RWPE2 (cell line): ENCODE results near the gene TMEM151A.
A peak's percentile ranks its signal among the peaks of the same experiment; 100 is the strongest.

Experiments
- ATAC-seq: fragments of 200-7000 bp; cut with Tn5 transposase; 3 replicates; pipeline ENCODE4 v1.9.1; 2021; ENCODE audit warnings: low read depth
- DNase-seq: peaks from one replicate; pipeline ENCODE4 v3.0.0-alpha.2; 2020; ENCODE audit warnings: low spot score
- H3K27ac ChIP-seq: fragments of 450-650 bp; 2 replicates; pipeline ENCODE4 v1.5.1; 2017; ENCODE audit warnings: mild to moderate bottlenecking; ENCODE audit not compliant: poor library complexity, severe bottlenecking
- H3K27me3 ChIP-seq: fragments of 250-450 bp; sonication (Bioruptor Pico); 2 replicates; pipeline ENCODE4 v1.5.1; 2021; ENCODE audit warnings: mild to moderate bottlenecking, moderate library complexity; ENCODE audit not compliant: insufficient read depth, poor library complexity, severe bottlenecking
- H3K36me3 ChIP-seq: fragments of 250-450 bp; sonication (Bioruptor Pico); 2 replicates; pipeline ENCODE4 v1.5.1; 2020; ENCODE audit warnings: low read depth, mild to moderate bottlenecking, moderate library complexity
- H3K4me1 ChIP-seq: fragments of 250-450 bp; sonication (Bioruptor Pico); 2 replicates; pipeline ENCODE4 v1.5.1; 2021; ENCODE audit warnings: mild to moderate bottlenecking, moderate library complexity; ENCODE audit not compliant: insufficient read depth, poor library complexity, severe bottlenecking
- H3K4me3 ChIP-seq: fragments of 250-450 bp; sonication (Bioruptor Pico); 2 replicates; pipeline ENCODE4 v1.5.1; 2021; ENCODE audit warnings: mild to moderate bottlenecking, moderate library complexity; ENCODE audit not compliant: severe bottlenecking
- H3K9me3 ChIP-seq: fragments of 250-450 bp; sonication (Bioruptor Pico); 2 replicates; pipeline ENCODE4 v1.5.1; 2021; ENCODE audit warnings: mild to moderate bottlenecking, moderate library complexity; ENCODE audit not compliant: severe bottlenecking
- TF ChIP-seq, protein P1 (sequence below): fragments of 450-650 bp; IDR thresholded peaks from one replicate; pipeline ENCODE4 v1.5.1; 2017; ENCODE audit warnings: mild to moderate bottlenecking, moderate library complexity; ENCODE audit not compliant: poor library complexity, severe bottlenecking

Gene TMEM151A

DNA sequence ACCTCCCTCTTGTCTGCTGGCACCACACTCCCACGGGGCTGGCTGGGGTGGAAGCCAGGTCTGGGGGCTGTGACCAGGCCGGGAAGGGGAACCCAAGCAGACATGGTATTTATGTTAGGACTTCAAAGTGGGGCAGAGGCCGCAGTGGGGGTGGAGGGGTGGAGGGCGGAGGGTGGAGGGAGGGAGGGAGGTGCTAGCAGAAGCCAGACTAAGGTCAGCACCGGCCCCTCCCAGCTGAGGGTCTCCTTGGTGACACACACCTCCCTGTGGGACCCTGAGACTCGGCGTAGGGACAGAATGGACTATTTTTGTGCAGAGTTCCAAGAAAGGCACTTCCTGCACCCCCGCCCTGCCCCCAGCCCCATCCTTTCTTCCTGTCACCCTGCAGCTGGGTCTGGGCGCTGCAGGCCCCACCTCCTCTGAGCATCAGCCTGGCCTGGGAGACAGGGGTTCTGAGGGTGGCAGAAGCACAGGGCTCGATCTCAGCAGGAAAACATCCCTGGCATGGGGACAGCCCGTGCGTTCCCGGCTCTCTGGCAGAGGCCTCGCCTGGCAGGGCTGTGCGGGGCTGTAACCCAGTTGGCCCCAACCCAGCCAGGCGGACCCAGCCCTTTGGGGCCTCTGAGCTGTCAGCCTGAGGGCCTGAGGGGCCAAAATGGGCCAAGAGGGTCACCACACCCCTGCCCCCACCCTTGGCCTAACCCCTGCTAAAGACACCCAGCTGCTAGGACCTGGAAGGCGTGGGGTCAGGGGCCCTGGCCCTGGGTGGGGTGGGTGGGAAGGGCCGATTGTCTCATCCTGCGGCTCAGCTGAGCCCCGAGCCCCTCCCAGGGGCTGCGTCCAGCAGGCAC is 34.8 kb downstream of the TMEM151A start:
- Histone ChIP-seq H3K4me3 (no peak overlapping the region), H3K27ac (peak overlapping the region; percentile 92), H3K36me3 (no peaks in the 10 kb centered on the region), H3K27me3 (no peaks in the 10 kb centered on the region), H3K4me1 (peaks cover 29% of the 10 kb centered on the region), H3K9me3 (no peaks in the 10 kb centered on the region)
- ATAC-seq, result peak; percentile 33
- TF ChIP-seq, protein P1, sequence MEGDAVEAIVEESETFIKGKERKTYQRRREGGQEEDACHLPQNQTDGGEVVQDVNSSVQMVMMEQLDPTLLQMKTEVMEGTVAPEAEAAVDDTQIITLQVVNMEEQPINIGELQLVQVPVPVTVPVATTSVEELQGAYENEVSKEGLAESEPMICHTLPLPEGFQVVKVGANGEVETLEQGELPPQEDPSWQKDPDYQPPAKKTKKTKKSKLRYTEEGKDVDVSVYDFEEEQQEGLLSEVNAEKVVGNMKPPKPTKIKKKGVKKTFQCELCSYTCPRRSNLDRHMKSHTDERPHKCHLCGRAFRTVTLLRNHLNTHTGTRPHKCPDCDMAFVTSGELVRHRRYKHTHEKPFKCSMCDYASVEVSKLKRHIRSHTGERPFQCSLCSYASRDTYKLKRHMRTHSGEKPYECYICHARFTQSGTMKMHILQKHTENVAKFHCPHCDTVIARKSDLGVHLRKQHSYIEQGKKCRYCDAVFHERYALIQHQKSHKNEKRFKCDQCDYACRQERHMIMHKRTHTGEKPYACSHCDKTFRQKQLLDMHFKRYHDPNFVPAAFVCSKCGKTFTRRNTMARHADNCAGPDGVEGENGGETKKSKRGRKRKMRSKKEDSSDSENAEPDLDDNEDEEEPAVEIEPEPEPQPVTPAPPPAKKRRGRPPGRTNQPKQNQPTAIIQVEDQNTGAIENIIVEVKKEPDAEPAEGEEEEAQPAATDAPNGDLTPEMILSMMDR, result no peak
- no peak for DNase-seq

DNA sequence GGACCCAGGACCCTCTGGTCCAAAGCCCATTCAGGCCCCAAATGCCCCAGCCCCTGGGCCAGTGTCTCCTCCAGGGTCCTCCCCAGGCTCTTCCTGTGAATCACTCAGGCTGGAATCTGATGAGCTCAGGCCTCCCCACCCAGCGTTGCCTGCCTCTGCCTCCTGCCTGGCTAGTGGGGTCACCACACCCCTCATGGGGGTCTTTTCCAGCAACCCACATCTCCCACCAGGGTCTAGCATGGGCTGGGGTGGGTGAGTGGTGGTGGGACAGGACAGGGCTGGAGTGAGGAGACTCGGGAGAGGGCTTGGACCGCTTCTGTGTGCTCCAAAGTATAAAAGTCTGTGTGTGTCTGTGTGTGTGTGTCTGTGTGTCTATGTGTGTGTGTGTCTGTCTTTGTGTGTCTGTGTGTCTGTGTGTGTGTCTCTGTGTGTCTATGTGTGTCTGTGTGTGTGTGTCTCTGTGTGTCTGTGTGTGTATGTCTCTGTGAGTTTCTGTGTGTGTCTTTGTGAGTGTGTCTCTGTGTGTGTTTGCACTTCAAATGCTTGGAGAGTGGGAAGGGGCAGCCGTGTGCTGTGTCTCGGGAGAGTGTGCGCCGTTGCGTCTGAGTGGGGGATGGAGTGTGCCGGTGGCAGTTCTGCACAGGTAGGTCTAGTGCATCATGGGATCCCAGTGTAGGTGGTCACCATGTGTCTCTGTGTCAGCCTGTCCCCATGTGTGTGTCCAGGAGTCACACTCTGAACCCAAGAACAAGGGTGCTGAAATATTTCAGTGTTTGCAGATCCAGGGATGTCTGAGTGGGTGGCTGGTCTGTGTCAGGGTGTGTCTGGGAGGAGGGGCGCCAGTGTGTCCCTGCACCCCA is 35.7 kb downstream of the TMEM151A start:
- no peak for DNase-seq
- Histone ChIP-seq H3K9me3 (no peaks in the 10 kb centered on the region), H3K27ac (peak overlapping the region; percentile 92), H3K27me3 (no peaks in the 10 kb centered on the region), H3K4me1 (peaks cover 29% of the 10 kb centered on the region), H3K4me3 (no peak overlapping the region), H3K36me3 (peaks cover 9% of the 10 kb centered on the region)
- ATAC-seq, result peak; percentile 73
- TF ChIP-seq, protein P1, result no peak

DNA sequence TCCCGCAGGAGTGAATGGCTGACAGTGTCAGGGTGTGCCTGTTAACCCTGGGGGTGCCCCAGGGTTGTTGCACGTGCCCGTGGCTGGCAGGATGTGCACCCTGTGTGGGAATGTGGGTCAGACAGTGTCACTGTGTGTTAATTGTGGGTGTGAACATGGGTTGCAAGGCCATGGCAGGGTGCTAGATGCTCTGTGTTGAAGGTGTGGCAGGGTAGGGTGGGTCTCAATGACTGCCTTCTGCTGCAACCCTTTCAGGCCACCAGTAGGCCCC is 36.3 kb downstream of the TMEM151A start:
- TF ChIP-seq, protein P1, result no peak
- Histone ChIP-seq H3K27ac (peak overlapping the region; percentile 92), H3K9me3 (no peaks in the 10 kb centered on the region), H3K27me3 (no peaks in the 10 kb centered on the region), H3K4me1 (peaks cover 29% of the 10 kb centered on the region), H3K36me3 (peaks cover 14% of the 10 kb centered on the region), H3K4me3 (no peak overlapping the region)
- DNase-seq, result no peak
- ATAC-seq, result peak; percentile 24

DNA sequence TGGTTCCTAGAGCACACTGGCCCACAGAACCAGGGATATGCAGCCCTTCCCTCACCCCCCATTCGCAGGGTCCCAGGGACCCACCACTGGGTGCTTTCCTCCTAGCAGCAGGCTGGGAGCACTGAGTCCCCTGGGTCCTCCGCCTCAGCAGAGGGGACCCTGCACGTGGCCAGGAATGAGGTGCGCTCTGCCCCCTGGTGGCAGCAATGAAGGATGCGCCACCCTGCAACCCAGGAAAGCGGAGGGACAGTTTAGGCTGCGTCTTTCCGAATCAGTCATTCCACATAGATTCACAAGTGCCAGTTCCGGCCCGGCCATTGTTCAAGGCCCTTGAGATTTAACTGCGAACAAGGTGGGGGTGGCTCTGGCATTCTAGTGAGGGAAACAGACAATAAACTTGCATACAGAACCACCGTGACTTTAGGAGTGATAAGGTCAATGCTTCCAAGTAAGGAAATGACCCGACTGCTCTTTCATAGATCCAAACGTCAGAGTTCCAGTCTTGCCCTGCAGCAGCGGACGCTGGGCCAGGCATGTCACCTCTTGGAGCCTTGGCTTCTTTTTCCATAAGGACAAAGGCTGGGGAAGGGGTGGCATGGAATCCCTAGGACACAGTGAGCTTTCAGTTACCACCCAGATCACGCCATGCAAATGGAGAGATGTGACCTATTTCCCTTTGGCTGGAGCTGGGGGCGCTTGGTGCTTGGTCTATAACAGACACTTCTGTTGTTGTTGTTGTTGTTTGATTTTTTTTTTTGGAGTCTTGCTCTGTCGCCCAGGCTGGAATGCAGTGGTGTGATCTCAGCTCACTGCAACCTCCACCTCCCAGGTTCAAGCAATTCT is 36.8 kb downstream of the TMEM151A start:
- H3K27ac ChIP-seq, result peak overlapping the region; percentile 92
- H3K4me1 ChIP-seq, result peaks cover 29% of the 10 kb centered on the region

More for the DNA sequence above, 36.8 kb downstream of the TMEM151A start:
- Histone ChIP-seq H3K36me3 (peaks cover 20% of the 10 kb centered on the region), H3K4me3 (no peak overlapping the region), H3K27me3 (no peaks in the 10 kb centered on the region), H3K9me3 (no peaks in the 10 kb centered on the region)
- TF ChIP-seq, protein P1, result peak; percentile 92
- peak; percentile 57 for ATAC-seq
- DNase-seq, result no peak
